ENCODE data around the gene GBX2.

DNA sequence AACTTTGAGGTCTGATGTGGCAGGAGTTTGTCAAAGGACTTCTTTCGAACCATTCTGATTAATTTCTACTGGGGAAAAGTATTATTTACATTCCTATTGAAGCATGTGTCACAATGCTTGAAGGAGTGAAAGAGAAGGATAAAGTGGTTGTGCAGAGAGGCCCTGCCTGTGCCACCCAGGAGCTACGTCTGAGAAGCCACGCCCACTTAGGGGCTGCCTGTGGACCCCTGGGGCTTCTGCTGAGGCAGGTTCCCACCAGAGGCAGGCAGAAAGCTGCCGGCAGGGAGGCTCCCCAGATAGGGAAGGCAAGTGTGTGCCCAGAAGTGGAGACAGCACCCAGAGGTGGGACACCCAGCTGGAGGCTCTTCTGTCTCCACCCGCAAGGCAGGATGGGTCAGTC is 47.4 kb downstream of the GBX2 start:
- no peak for TF ChIP-seq POLR2A (IDR thresholded peaks at IDR 0.05)
- TF ChIP-seq, protein P1, sequence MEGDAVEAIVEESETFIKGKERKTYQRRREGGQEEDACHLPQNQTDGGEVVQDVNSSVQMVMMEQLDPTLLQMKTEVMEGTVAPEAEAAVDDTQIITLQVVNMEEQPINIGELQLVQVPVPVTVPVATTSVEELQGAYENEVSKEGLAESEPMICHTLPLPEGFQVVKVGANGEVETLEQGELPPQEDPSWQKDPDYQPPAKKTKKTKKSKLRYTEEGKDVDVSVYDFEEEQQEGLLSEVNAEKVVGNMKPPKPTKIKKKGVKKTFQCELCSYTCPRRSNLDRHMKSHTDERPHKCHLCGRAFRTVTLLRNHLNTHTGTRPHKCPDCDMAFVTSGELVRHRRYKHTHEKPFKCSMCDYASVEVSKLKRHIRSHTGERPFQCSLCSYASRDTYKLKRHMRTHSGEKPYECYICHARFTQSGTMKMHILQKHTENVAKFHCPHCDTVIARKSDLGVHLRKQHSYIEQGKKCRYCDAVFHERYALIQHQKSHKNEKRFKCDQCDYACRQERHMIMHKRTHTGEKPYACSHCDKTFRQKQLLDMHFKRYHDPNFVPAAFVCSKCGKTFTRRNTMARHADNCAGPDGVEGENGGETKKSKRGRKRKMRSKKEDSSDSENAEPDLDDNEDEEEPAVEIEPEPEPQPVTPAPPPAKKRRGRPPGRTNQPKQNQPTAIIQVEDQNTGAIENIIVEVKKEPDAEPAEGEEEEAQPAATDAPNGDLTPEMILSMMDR (IDR thresholded peaks at IDR 0.05) = no peak

Measured in testis (tissue), 2 donors.